G401.6 (cell line): ENCODE measurements around the gene PKD2L1.
"Not testable (repeated sequence)": the region's sequence is repeated elsewhere in the genome, so short reads cannot be mapped to it uniquely, and the experiment has no call there.

Experiments used
- FAIRE-seq: peaks from 2 replicates; lab custom pipeline; 2012; peaks lifted over from hg19 to GRCh38; lab: Jason Lieb, UNC

The PKD2L1 gene

DNA sequence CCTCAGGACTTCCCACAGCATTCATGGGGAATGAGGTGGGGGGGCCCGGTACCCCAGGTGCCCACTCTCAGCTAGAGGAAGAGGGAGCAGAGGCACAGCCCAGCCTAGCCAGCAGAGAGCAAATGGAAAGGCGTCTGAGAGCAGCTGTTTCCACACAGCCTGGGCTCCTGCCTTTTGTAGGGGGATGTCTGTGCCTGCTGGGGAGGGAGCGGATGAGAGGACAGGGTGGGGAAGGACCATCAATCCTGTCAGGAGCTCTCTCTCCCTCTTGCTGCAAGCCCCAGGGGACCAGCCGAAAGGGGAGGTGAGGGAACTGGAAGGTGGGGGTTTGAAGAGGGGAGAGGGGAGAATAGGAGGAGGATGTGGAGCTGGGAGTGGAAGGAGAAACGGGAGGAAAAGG, at the start of gene PKD2L1:
PKD2L1 (minus strand) TSS at position 150 of the 400 bp plus-strand sequence; CDS start at position 25, 125 bp downstream.
- no peak for FAIRE-seq

DNA sequence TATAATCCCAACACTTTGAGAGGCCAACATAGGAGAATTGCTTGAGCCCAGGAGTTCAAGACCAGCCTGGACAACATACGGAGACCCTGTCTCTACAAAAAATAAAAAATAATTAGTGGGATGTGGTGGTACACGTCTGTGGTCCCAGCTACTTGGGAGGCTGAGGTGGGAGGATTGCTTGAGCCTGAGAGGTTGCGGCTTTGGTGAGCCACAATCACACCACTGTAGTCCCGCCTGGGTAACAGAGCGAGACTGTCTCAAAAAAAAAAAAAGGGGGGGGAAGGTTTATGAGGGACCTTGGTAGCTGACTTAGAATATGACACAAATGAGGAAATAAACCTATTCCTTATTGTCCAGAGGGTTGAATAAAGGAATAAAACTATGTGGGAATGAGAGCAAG, 47.8 kb upstream of the PKD2L1 start:
- no peak for FAIRE-seq

DNA sequence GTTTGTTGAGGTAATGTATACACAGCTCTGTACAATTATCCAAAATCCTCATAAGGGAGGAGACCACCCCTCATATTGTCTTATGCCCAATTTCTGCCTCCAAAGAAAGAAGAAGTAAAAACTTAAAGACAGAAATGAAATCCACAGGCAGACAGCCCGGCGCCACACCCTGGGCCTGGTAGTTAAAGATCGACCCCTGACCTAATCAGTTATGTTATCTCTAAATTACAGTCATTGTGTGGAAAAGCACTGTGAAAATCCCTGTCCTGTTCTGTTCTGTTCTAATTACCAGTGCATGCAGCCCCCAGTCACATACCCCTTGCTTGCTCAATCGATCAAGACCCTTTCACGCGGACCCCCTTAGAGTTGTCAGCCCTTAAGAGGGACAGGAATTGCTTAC, 46.6 kb upstream of the PKD2L1 start:
- not testable (repeated sequence) for FAIRE-seq

DNA sequence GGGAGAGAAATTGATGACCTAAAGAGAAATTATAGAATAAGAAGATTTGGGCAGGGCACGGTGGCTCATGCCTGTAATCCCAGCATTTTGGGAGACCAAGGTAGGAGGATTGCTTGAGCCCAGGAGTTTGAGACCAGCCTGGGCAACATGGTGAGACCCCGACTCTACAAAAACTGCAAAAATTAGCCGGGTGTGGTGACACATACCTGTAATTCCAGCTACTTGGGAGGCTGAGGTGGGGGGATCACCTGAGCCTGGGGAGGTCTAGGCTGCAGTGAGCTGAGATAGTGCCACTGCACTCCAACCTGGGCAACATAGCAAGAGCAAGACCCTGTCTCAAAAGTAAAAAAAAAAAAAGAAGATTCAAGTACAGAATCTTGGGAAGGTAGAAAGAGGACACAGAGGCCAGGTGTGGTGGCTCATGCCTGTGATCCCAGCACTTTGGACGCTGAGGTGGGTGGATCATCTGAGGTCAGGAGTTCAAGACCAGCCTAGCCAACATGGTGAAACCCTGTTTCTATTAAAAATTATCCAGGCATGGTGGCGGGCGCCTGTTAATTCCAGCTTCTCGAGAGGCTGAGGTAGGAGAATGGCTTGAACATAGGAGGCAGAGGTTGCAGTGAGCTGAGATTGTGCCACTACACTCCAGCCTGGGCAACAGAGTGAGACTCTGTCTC, 44.8 kb upstream of the PKD2L1 start:
- FAIRE-seq = not testable (repeated sequence)

GRCh38 chr10:100374200-100374655, 44.2 kb upstream of the PKD2L1 start:
- FAIRE-seq = no peak

- peak; percentile 99 for FAIRE-seq
Measured at GRCh38 chr10:100373298-100374199, 43.5 kb upstream of the PKD2L1 start.

GRCh38 chr10:100372415-100373297, 42.6 kb upstream of the PKD2L1 start:
- FAIRE-seq = no peak

- no peak for FAIRE-seq
Measured at GRCh38 chr10:100371482-100372027, 41.5 kb upstream of the PKD2L1 start.

DNA sequence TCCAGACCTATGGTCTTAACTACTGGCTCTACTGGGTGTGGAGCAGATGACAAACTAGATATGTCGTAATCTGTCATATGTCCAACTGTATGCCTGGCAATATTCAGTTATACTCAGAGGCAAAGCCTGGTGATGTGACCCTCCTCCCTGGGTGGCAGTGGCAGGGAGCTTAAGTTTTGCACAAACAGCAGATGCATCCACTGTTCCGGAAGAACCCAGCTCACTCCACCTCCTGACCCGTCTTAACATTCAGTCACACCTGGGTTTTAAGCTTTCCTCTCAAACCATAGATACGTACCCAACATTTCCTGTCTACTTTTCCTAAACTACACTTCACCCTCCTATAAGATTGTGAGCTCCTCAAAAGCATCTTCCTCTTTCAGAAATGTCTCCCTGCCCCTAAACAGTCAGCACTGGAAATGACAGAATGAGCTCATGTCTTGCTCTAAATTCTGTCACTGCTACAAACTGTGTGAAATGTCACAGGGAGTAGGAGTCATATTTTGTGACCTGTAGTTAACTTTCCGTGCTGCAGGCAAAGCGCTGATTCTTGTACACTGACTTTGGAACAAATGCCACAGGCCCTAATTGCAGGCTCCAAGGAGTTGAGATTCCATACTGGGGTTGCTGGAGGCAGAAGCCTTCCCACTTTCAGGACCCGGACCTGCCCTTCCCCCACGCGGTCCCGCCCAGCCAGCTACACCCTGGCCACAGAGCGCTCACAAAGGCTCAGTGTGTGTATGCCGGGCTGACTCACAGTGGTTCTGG, 40.9 kb upstream of the PKD2L1 start:
- peak; percentile 72 for FAIRE-seq

DNA sequence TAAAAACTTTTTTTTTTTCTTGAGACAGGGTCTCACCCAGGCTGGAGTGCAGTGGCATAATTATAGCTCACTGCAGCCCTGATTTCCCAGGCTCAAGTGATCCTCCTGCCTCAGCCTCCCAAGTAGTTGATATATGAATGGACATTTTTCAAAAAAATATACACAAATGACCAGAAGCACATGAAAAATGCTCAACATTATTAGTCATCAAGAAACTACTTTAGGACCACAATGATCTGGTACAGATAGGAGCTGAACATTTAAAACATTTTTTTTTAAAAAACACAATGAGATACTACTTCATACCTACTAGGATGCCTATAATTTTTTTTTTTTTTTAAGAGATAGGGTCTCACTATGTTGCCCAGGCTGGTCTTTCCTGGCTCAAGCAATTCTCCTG, 38.7 kb upstream of the PKD2L1 start:
- no peak for FAIRE-seq

- FAIRE-seq = peak; percentile 99
Measured at GRCh38 chr10:100364735-100365391, 34.8 kb upstream of the PKD2L1 start.

GRCh38 chr10:100364175-100364574, 34.1 kb upstream of the PKD2L1 start:
- FAIRE-seq = no peak

- FAIRE-seq = peak; percentile 83
Measured at GRCh38 chr10:100362570-100363496, 32.8 kb upstream of the PKD2L1 start.

- no peak for FAIRE-seq
Measured at GRCh38 chr10:100360234-100360633, 30.2 kb upstream of the PKD2L1 start.

GRCh38 chr10:100359529-100360150, 29.6 kb upstream of the PKD2L1 start:
- no peak for FAIRE-seq

- FAIRE-seq = no peak
Measured at GRCh38 chr10:100359030-100359432, 29.0 kb upstream of the PKD2L1 start.

GRCh38 chr10:100357059-100357858, 27.2 kb upstream of the PKD2L1 start:
- FAIRE-seq = no peak
